Erythroblast (primary cell): ENCODE results near the gene CERS6.

Experiments
- GATA1 ChIP-seq: IDR thresholded peaks from 2 replicates; pipeline ENCODE4 v1.6.1; 2011; ENCODE audit warnings: low read depth, mild to moderate bottlenecking, control low read depth, low read length, moderate library complexity
- POLR2A ChIP-seq: IDR thresholded peaks from 2 replicates; pipeline ENCODE4 v1.6.1; 2011; ENCODE audit warnings: mild to moderate bottlenecking, low read length

DNA sequence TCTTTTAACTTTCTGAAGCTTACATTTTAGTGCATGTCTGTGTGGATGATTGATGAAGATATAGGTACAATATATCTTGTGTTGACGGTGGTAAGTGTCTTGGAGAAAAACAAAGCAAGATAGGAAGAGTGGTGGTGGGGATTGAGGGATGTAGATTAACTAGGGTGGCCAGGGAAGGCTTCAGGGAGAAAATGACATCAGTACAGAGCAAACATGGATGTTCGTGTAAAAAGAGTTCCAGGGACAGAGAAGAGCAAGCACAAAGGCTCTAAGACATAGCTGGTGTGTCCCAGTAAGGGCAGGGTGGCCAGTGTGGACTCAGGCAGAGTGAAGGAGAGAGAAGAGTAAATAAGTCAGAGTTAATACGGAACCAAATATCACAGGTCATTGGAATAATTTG is 2.7 kb upstream of the CERS6 start:
- TF ChIP-seq POLR2A, result no peak
- no peak for TF ChIP-seq GATA1
